OCI-LY1 (cell line): ENCODE measurements around the gene MICAL2.

Experiments
- H2AFZ ChIP-seq: fragments of 200-600 bp; sonication (generic), shearing (Covaris generic); 2 replicates; pipeline ENCODE4 v1.6.0; 2014; ENCODE audit warnings: antibody characterized with exemption, mild to moderate bottlenecking, low read length
- H3F3A ChIP-seq: fragments of 200-600 bp; sonication (generic), shearing (Covaris generic); 2 replicates; pipeline ENCODE4 v1.6.0; 2014; ENCODE audit warnings: mild to moderate bottlenecking, antibody characterized with exemption, low read length, moderate library complexity; ENCODE audit not compliant: insufficient read depth
- H3K27ac ChIP-seq: fragments of 200-600 bp; sonication (generic); 2 replicates; pipeline ENCODE4 v1.5.1; 2014; ENCODE audit warnings: low read length, mixed run types, mild to moderate bottlenecking, low read depth; ENCODE audit not compliant: poor library complexity, severe bottlenecking
- H3K27me3 ChIP-seq: fragments of 200-600 bp; sonication (generic); 2 replicates; pipeline ENCODE4 v1.6.0; 2014; ENCODE audit warnings: antibody characterized with exemption, mild to moderate bottlenecking, low read length, moderate library complexity; ENCODE audit not compliant: insufficient read depth
- H3K36me3 ChIP-seq: fragments of 200-600 bp; sonication (generic); 2 replicates; pipeline ENCODE4 v1.6.1; 2014; ENCODE audit warnings: mild to moderate bottlenecking, antibody characterized with exemption, low read length, moderate library complexity, mixed read lengths; ENCODE audit not compliant: insufficient read depth
- H3K4me1 ChIP-seq: fragments of 200-600 bp; sonication (generic); 2 replicates; pipeline ENCODE4 v1.5.1; 2014; ENCODE audit warnings: mild to moderate bottlenecking, low read length, moderate library complexity; ENCODE audit not compliant: insufficient read depth, severe bottlenecking
- H3K4me2 ChIP-seq: fragments of 200-600 bp; sonication (generic), shearing (Covaris generic); 2 replicates; pipeline ENCODE4 v1.6.1; 2014; ENCODE audit warnings: low read length
- H3K4me3 ChIP-seq: fragments of 200-600 bp; sonication (generic); 2 replicates; pipeline ENCODE4 v1.5.1; 2014; ENCODE audit warnings: low read length, low read depth, mild to moderate bottlenecking, mixed read lengths; ENCODE audit not compliant: poor library complexity, severe bottlenecking
- H3K79me2 ChIP-seq: fragments of 200-600 bp; shearing (Covaris generic); 2 replicates; pipeline ENCODE4 v1.6.1; 2016; ENCODE audit warnings: mixed run types, low read length, mixed read lengths; ENCODE audit not compliant: insufficient read depth
- H3K9ac ChIP-seq: fragments of 200-600 bp; sonication (generic), shearing (Covaris generic); 2 replicates; pipeline ENCODE4 v1.6.1; 2014; ENCODE audit warnings: mild to moderate bottlenecking, low read length, mixed read lengths
- H3K9me2 ChIP-seq: fragments of 200-600 bp; sonication (generic), shearing (Covaris generic); 2 replicates; pipeline ENCODE4 v1.6.1; 2014; ENCODE audit warnings: low read depth, mild to moderate bottlenecking, low read length, mixed read lengths
- H3K9me3 ChIP-seq: fragments of 200-600 bp; shearing (Covaris generic); 2 replicates; pipeline ENCODE4 v1.6.1; 2014; ENCODE audit warnings: low read length, mixed read lengths
- H4K20me1 ChIP-seq: fragments of 200-600 bp; sonication (generic), shearing (Covaris generic); 2 replicates; pipeline ENCODE4 v1.6.0; 2016; ENCODE audit warnings: mild to moderate bottlenecking, low read length; ENCODE audit not compliant: insufficient read depth
- EZH2 ChIP-seq: fragments of 200-600 bp; sonication (generic), shearing (Covaris generic); IDR thresholded peaks from 2 replicates; pipeline ENCODE4 v1.8.0; 2017; ENCODE audit warnings: borderline replicate concordance, mixed run types, mild to moderate bottlenecking, antibody characterized with exemption, low read length, moderate library complexity, mixed read lengths
- TF ChIP-seq, protein P1 (sequence below): fragments of 200-600 bp; sonication (generic), shearing (Covaris generic); IDR thresholded peaks from 2 replicates; pipeline ENCODE4 v1.5.1; 2017; ENCODE audit warnings: mild to moderate bottlenecking, antibody characterized with exemption, low read length, moderate library complexity, mixed read lengths

Gene MICAL2

DNA sequence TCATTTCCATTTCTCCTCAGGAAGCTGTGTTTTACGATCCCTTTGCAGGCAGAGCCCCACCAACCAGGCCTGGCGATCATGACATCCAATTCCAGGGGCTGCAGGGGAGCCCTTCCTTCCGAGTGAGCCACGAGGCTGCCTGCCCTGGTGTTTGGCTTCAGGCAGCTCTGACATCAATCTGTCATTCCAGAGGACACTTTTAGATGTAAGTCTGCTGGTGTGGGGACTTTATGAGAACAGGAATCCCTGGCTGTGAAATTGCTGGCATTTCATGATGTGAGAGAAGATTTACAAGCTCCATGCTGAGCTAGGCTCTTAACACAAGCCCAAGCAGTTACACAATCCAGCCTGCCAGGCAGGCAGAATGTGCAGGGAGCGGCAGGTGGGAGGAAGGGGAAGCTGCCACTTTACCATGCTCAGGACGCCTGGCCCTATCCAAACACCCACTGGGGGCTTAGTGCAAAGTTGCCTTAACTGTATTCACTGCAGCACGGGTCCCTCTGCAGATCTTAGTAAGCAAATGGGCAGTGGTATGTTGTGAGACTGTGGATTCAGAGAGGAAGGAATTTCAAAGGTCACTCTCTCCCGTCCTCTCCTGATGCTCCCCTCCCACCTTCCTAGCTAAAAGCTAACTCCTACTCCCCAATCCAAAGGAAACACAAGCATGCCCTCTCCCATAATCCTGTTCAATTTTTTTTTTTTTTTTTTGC lies 43.4 kb upstream of the MICAL2 start:
- Histone ChIP-seq H3K9me2 (no peaks in the 10 kb centered on the region), H2AFZ (no peak overlapping the region), H3K36me3 (no peaks in the 10 kb centered on the region), H3K27me3 (no peaks in the 10 kb centered on the region), H3K9me3 (0 out of 2 replicates have a peak, but pooled peaks cover 3% of the 10 kb centered on the region), H3K4me3 (no peak overlapping the region), H3K9ac (no peak overlapping the region), H3K79me2 (no peaks in the 10 kb centered on the region), H3K4me1 (no peaks in the 10 kb centered on the region), H3K4me2 (no peak overlapping the region), H3K27ac (no peak overlapping the region), H3F3A (no peaks in the 10 kb centered on the region), H4K20me1 (no peaks in the 10 kb centered on the region)
- TF ChIP-seq, protein P1, sequence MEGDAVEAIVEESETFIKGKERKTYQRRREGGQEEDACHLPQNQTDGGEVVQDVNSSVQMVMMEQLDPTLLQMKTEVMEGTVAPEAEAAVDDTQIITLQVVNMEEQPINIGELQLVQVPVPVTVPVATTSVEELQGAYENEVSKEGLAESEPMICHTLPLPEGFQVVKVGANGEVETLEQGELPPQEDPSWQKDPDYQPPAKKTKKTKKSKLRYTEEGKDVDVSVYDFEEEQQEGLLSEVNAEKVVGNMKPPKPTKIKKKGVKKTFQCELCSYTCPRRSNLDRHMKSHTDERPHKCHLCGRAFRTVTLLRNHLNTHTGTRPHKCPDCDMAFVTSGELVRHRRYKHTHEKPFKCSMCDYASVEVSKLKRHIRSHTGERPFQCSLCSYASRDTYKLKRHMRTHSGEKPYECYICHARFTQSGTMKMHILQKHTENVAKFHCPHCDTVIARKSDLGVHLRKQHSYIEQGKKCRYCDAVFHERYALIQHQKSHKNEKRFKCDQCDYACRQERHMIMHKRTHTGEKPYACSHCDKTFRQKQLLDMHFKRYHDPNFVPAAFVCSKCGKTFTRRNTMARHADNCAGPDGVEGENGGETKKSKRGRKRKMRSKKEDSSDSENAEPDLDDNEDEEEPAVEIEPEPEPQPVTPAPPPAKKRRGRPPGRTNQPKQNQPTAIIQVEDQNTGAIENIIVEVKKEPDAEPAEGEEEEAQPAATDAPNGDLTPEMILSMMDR: no peak
- TF ChIP-seq EZH2: no peak

DNA sequence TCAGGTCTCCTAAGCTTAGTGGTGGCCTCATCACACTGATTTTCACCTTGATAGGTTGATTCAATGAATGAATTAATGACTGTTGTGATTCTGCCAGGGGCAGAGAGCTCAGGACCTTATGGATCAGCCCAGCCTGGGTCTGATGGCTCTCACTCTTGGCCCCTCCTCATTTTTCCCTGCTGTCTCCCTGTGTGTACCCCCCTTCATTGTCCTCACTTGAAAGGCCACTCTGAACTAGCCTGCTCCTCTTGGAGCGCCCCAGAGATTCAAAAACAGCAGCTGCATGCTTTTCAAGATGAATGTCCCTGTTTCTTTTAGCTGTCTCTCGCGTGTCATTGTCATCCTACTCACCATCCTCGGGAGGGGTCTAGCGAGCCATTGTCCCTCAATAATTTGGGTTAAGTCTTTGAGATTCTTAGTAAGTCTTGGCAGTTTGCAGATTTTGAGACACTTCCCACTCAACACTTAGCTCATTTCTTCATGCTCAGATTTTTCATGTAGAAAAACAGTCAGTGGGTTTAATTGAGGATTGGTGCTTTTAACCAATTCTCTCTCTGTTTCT lies 42.5 kb upstream of the MICAL2 start:
- no peaks in the 10 kb centered on the region for H4K20me1 ChIP-seq
- no peak overlapping the region for H3K4me2 ChIP-seq
- no peaks in the 10 kb centered on the region for H3F3A ChIP-seq
- TF ChIP-seq EZH2: no peak
- TF ChIP-seq, protein P1: no peak
- no peak overlapping the region for H3K27ac ChIP-seq
- no peaks in the 10 kb centered on the region for H3K79me2 ChIP-seq
- H3K27me3 ChIP-seq: no peaks in the 10 kb centered on the region
- H2AFZ ChIP-seq: no peak overlapping the region
- H3K9ac ChIP-seq: no peak overlapping the region
- no peaks in the 10 kb centered on the region for H3K9me2 ChIP-seq
- H3K4me3 ChIP-seq: no peak overlapping the region
- no peaks in the 10 kb centered on the region for H3K4me1 ChIP-seq
- H3K9me3 ChIP-seq: 0 out of 2 replicates have a peak, but pooled peaks cover 3% of the 10 kb centered on the region
- H3K36me3 ChIP-seq: no peaks in the 10 kb centered on the region

DNA sequence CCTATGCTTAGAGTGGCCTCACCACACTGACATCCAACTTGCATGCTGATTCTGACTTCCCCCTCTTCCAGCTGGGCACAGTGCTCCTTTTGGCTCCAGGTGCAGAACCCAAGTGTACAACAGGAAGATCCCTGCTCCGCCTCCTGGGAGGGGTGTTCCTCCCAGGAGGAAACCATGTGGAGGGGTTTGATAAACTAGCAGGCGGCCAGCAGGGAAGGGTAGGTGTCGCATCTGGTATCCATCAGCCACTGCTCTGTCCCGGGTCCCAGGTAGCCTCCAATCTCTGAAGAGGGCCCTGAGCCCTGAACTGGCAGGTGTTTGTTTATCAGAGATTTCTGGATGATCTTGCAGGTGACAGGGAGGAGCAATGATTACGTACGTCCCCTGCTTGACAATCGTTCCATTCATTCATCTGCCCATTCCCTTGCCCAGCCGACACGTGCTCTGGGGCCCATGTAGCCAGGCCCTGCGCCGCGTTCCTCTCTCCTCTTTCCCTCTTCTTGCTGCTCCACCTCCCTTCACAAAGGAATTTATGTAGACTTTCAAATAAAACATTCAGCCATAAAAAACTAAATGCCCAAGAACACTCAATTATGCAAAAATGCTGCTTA lies 41.2 kb upstream of the MICAL2 start:
- no peaks in the 10 kb centered on the region for H3F3A ChIP-seq
- no peak overlapping the region for H3K4me2 ChIP-seq
- H3K9me2 ChIP-seq: no peaks in the 10 kb centered on the region
- H2AFZ ChIP-seq: no peak overlapping the region
- H3K4me1 ChIP-seq: no peaks in the 10 kb centered on the region
- H3K79me2 ChIP-seq: no peaks in the 10 kb centered on the region
- TF ChIP-seq, protein P1: no peak
- no peak for TF ChIP-seq EZH2
- no peaks in the 10 kb centered on the region for H4K20me1 ChIP-seq
- no peak overlapping the region for H3K4me3 ChIP-seq
- H3K27ac ChIP-seq: no peak overlapping the region
- no peaks in the 10 kb centered on the region for H3K27me3 ChIP-seq
- no peak overlapping the region for H3K9ac ChIP-seq
- 0 out of 2 replicates have a peak, but pooled peaks cover 3% of the 10 kb centered on the region for H3K9me3 ChIP-seq
- no peaks in the 10 kb centered on the region for H3K36me3 ChIP-seq
